Left lung (tissue), 10 donors: ENCODE results near the gene CHMP5. TPM values are rescaled to one million over a fixed set of nuclear protein-coding genes. Genes with fewer than 3 reads are reported as not detected.

ENCODE experiments used
- ATAC-seq: fragments of 200-7000 bp; cut with Tn5 transposase; one replicate; pipeline ENCODE4 v1.9.1; 2020; ENCODE audit warnings: moderate library complexity
- DNase-seq, 4 donors: peaks; one replicate each; pipeline ENCODE4 v3.0.0-alpha.2; 2013 to 2020
- H3K27ac ChIP-seq, 2 donors: fragments of 200-600 bp; sonication (generic) in 1 of 2; one replicate each; pipeline versions ENCODE4 v1.5.0 to v1.8.0; 2020 to 2021
- H3K27me3 ChIP-seq, 2 donors: fragments of 200-600 bp; sonication (generic) in 1 of 2; one replicate each; pipeline versions ENCODE4 v1.5.0 to v1.8.0; 2020 to 2021
- H3K36me3 ChIP-seq, 2 donors: fragments of 200-600 bp; sonication (generic) in 1 of 2; one replicate each; pipeline versions ENCODE4 v1.5.0 to v1.8.0; 2020 to 2021
- H3K4me1 ChIP-seq, 2 donors: fragments of 200-600 bp; one replicate each; pipeline ENCODE4 v1.8.0; 2021
- H3K4me3 ChIP-seq, 2 donors: fragments of 200-600 bp; sonication (generic) in 1 of 2; one replicate each; pipeline versions ENCODE4 v1.5.0 to v1.8.0; 2020 to 2021; ENCODE audit warnings: mild to moderate bottlenecking in 1 of 2
- H3K9me3 ChIP-seq, 2 donors: fragments of 200-600 bp; sonication (generic) in 1 of 2; one replicate each; pipeline versions ENCODE4 v1.5.0 to v1.8.0; 2020 to 2021
- intact Hi-C, 2 donors: fragments of 100-400 bp; cut with DNase I; formaldehyde crosslinking; loops; one replicate each; pipeline versions ENCODE4 v1.11.2 to v1.14.2; 2022
- polyA plus RNA-seq, 6 donors: library from polyadenylated mRNA; unstranded; fragments of 120-200 nt; gene quantifications; one replicate each; pipeline ENCODE4 v1.2.1, GENCODE V29; 2013; ENCODE audit not compliant: insufficient read length in 6 of 6
- total RNA-seq, 2 donors: library from RNA; stranded (reverse); fragmentation: NEBNext Ultra II Directional; extraction: Animal tissue kit (Norgen Biotek cat#: 25700); gene quantifications; one replicate each; pipeline ENCODE4 v1.2.1, GENCODE V29; 2021
- TF ChIP-seq, protein P1 (sequence below), 2 donors: fragments of 200-600 bp; sonication (generic) in 1 of 2; IDR thresholded peaks; one replicate each; pipeline versions ENCODE4 v1.5.0 to v1.8.0; 2021; ENCODE audit warnings: antibody characterized with exemption in 2 of 2
- donor health status: DM: no; HTN: yes; CAD: no.
- donor health status: DM: no; HTN: no; CAD: no.

Gene CHMP5
- total and polyA plus RNA-seq, 8 donors, result 67.4 to 112 (median 95.8) TPM

GRCh38 chr9:33285502-33285901 is 20.7 kb downstream of the CHMP5 start:
- DNase-seq (no peak), ATAC-seq (no peak)
- Histone ChIP-seq H3K27ac (no peak overlapping the region), H3K27me3 (no peaks in the 10 kb centered on the region), H3K9me3 (no peaks in the 10 kb centered on the region), H3K36me3 (peaks cover 0 to 27% of the 10 kb centered on the region in 2 donors), H3K4me1 (peaks cover 0 to 21% of the 10 kb centered on the region in 2 donors), H3K4me3 (no peak overlapping the region)
- TF ChIP-seq, protein P1, sequence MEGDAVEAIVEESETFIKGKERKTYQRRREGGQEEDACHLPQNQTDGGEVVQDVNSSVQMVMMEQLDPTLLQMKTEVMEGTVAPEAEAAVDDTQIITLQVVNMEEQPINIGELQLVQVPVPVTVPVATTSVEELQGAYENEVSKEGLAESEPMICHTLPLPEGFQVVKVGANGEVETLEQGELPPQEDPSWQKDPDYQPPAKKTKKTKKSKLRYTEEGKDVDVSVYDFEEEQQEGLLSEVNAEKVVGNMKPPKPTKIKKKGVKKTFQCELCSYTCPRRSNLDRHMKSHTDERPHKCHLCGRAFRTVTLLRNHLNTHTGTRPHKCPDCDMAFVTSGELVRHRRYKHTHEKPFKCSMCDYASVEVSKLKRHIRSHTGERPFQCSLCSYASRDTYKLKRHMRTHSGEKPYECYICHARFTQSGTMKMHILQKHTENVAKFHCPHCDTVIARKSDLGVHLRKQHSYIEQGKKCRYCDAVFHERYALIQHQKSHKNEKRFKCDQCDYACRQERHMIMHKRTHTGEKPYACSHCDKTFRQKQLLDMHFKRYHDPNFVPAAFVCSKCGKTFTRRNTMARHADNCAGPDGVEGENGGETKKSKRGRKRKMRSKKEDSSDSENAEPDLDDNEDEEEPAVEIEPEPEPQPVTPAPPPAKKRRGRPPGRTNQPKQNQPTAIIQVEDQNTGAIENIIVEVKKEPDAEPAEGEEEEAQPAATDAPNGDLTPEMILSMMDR (IDR thresholded peaks at IDR 0.05), result no peak
- intact Hi-C loops, result no loop called here

GRCh38 chr9:33287087-33287490 is 22.2 kb downstream of the CHMP5 start:
- Histone ChIP-seq H3K27ac (peak overlapping the region in 1 of 2 donors; percentile 16), H3K9me3 (no peaks in the 10 kb centered on the region), H3K4me1 (peaks cover 0 to 32% of the 10 kb centered on the region in 2 donors), H3K36me3 (peaks cover 0 to 12% of the 10 kb centered on the region in 2 donors), H3K27me3 (no peaks in the 10 kb centered on the region), H3K4me3 (no peak overlapping the region)
- ATAC-seq (peak; percentile 24), DNase-seq (peak in 1 of 4 donors; percentile 65)
- intact Hi-C loops, result no loop called here
- TF ChIP-seq, protein P1 (IDR thresholded peaks at IDR 0.05), result peak; percentile 41 to 66

GRCh38 chr9:33288235-33288634 is 23.4 kb downstream of the CHMP5 start:
- H3K27me3 ChIP-seq, result no peaks in the 10 kb centered on the region
- H3K36me3 ChIP-seq, result peaks cover 0 to 13% of the 10 kb centered on the region in 2 donors
- peaks cover 0 to 44% of the 10 kb centered on the region in 2 donors for H3K4me1 ChIP-seq
- ATAC-seq, result no peak
- no peak for DNase-seq
- intact Hi-C loops, result no loop called here
- TF ChIP-seq, protein P1 (IDR thresholded peaks at IDR 0.05), result no peak
- no peaks in the 10 kb centered on the region for H3K9me3 ChIP-seq
- no peak overlapping the region for H3K4me3 ChIP-seq
- peak overlapping the region in 1 of 2 donors; percentile 100 for H3K27ac ChIP-seq

- DNase-seq (peak in 2 of 4 donors; percentile 35 to 78), ATAC-seq (no peak)
- TF ChIP-seq, protein P1 (IDR thresholded peaks at IDR 0.05), result no peak
- intact Hi-C loops, result no loop called here
- Histone ChIP-seq H3K4me1 (peaks cover 0 to 51% of the 10 kb centered on the region in 2 donors), H3K36me3 (peaks cover 0 to 17% of the 10 kb centered on the region in 2 donors), H3K27ac (peak overlapping the region; percentile 99 to 100), H3K27me3 (no peaks in the 10 kb centered on the region), H3K9me3 (no peaks in the 10 kb centered on the region), H3K4me3 (no peak overlapping the region)
Measured at GRCh38 chr9:33288828-33289483, 24.1 kb downstream of the CHMP5 start.

DNA sequence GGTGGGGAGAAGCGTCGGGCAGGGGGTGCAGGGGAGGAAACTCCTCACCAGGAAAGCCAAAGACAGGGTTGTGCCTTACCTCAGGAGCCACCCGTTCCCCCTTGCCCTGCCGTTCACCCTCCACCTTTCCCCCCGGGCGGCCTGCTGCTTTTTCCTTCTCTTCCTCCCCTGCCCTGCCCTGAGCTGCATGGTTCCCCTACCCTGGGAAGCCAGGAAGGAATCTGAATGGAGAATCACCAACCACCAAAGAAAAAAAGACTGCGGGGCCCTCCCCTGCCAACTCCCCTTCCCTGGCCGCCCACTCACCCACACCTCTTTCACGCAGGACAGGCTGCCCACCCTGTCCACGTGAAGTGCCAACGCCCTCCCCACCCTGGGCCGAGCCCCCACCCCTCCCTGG is 24.6 kb downstream of the CHMP5 start:
- peak overlapping the region; percentile 83 to 87 for H3K4me3 ChIP-seq
- DNase-seq, result peak in 1 of 4 donors; percentile 33
- TF ChIP-seq, protein P1 (IDR thresholded peaks at IDR 0.05), result no peak
- H3K36me3 ChIP-seq, result peaks cover 0 to 16% of the 10 kb centered on the region in 2 donors
- intact Hi-C loops, result no loop called here
- ATAC-seq, result peak; percentile 2
- H3K27me3 ChIP-seq, result no peaks in the 10 kb centered on the region
- peaks cover 0 to 51% of the 10 kb centered on the region in 2 donors for H3K4me1 ChIP-seq
- H3K9me3 ChIP-seq, result no peaks in the 10 kb centered on the region
- peak overlapping the region; percentile 99 to 100 for H3K27ac ChIP-seq
